Stimulated activated CD4-positive, alpha-beta T cell treated with anti-CD3 and anti-CD28 coated beads, Interleukin-2, amount 100 ng/mL, for 48 hours (primary cell): ENCODE data around the gene PLAAT3.
"Not testable (repeated sequence)": the region's sequence is repeated elsewhere in the genome, so short reads cannot be mapped to it uniquely, and the experiment has no call there.

Source experiments
- DNase-seq, 2 donors: peaks; one replicate each; pipeline ENCODE4 v3.0.0-alpha.2; 2020

Gene PLAAT3

DNA sequence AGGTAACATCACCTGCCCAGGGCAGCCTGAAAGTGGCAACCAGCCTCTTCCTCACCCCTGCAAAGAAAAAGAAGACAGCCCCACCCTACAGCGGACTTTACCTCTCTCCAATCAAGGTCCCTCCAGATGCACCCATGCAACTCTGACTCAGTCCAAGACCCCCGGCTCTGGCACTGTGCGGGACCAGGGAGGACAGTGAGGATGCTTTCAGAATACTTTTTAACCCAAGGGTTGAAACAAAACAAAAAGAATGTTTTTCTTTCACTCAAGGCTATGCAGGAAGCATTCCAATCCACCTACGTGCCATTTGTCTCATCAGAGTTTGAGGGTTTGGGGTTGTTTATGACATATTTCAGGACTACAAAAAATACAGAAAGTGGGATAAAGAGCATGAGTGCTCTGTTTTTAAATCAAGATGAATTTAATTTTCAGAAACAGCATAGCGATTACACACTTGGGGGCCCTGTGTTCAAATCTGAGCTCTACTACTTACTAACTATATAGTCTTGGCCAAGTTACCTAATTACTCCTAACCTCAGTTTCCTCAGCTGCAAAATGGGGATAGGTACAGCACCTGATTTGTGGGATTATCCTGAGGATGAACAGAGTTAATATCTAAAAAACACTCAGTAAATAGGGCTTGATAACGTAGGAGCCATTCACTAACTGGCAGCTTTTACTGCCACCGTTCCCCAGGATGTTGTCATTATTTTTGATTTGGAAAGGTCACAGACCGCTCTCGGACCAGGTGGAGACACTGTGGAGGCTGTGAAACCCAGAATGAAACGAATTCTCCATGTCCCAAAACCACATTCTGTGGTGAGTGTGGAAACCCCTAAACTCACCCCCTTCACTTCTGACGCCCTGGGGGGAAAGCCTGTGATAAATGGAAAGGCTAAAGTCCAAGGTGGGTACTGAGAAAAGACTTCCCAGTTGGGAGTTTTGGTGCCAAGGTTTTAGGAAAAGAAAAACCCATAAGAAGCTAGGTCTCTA lies 5.6 kb downstream of the PLAAT3 start:
- no peak for DNase-seq

DNA sequence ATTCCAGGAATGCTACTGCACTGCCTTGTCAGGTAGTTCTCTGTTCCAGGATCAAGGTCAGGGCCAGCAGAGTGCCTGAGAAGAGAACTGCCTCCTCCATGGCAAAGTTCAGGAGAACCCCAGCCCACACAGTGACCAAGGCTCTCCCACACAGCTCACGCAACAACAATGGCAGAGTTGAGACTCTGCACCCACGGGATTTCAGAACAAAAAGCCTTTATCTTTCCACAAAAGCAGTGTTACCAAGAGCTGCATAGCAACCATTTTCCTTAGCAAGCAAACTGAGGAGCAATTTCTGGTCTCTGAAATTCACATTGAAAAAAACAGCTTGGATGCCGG lies 11.1 kb downstream of the PLAAT3 start:
- DNase-seq: no peak

DNA sequence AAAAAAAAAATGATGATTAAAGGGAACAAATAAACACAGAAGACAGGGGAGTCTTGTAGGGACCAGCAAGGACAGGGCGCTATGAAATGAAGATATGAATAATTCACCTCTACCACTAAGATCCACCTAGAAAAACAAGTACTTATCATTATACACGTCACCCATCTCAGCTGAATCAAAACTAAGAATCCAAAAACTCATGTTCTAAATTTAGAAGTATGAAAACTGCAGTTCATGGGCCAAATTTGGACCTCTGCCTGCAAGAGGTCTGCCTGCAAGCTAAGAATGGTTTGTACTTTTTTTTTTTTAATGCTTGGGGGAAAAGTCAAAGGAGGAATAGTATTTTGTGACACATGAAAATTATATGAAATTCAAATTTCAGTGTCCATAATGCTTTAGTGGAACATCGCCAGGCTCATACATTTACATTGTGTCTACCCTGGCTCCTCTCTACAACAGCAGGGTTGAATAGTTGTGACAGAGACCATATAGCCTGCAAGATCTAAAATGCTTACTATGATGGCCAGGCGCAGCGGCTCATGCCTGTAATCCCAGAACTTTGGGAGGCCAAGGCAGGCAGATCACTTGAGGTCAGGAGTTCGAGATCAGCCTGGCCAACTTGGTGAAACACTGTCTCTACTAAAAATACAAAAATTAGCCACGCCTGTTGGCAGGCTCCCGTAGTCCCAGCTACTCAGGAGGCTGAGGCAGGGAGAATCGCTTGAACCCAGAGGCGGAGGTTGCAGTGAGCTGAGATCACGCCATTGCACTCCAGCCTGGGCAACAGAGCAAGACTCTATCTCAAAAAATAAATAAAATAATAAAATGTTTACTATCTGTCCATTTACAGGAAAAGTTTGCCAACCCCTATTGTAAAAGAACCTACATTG lies 11.7 kb downstream of the PLAAT3 start:
- DNase-seq: not testable (repeated sequence)

DNA sequence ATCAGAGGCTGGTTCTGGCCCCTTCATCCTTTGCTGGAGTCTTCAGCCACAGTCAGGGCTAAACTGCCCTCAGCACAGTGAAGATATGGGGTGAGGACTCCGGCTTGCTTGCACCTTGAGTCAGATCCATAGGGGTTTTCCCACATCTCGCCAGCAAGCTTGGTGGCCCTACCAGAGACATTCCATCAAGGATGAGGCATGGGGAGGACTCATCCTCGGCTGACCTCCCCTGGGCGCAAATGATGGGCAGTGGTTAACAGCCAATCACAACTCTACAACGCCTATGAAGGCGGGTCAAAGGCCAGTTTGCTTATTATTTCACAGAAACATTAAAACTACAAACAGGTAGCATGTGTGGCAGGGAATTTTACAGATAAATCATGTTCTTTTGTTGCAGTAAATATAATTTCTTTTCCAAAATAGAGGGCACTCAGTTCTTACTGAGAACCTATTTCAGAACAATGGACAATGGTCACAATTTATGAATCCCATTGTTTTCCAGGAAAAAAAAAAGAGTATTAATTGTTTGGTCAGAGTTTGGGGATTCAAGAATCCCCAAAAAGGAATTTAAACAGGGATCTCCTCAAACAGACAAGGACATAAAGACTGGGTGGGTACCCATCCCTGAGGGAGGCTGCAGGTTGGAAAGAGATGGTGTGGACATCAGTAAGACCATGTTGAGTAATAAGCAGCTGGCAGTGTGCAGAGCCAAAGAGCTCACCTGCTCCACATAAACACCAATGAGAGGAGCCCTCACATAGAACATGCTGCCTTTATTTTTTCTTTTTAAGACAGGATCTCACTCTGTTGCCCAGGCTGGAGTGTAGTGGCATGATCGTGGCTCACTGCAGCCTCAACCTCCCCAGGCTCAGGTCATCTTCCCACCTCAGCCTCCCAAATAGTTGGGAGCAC lies 14.8 kb downstream of the PLAAT3 start:
- no peak for DNase-seq

GRCh38 chr11:63598556-63598955 lies 15.7 kb downstream of the PLAAT3 start:
- no peak for DNase-seq

DNA sequence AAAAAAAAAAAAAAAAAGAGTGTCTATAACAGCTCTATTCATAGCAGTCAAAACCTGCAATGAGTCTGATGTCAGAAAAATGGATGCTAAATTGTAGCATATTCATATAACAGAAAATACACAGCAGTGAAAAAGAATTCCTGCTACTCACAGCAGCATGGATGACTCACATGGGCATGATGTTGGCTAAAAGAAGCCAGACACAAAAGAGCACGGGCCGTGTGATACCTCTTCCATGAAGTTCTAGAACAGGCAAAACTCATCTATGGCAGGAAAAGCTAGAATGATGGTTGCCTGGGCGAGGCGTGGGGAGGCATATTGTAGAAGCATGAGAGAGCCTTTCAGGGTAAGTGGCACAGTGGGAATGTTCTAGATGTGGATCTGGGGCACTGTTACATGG lies 18.9 kb downstream of the PLAAT3 start:
- DNase-seq: no peak

DNA sequence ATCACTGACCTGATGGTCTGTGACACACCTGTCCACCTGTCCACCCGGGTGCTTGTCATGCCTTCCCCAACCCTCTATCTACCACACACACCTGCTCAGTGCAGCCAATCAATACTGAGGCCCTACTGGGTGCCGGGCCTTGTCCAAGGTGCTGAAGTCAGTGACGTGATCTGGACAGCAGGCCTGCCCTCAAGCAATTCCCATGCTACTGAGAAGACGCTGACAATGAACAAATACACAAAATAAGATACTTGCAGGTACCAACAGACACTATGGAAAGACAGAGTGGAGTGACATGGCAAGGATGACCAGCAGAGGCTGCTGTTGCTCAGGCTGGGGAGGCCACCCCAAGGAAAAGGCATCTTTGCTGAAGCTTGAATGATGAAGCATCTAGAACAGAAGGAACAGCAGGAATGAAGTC lies 21.2 kb downstream of the PLAAT3 start:
- no peak for DNase-seq

DNA sequence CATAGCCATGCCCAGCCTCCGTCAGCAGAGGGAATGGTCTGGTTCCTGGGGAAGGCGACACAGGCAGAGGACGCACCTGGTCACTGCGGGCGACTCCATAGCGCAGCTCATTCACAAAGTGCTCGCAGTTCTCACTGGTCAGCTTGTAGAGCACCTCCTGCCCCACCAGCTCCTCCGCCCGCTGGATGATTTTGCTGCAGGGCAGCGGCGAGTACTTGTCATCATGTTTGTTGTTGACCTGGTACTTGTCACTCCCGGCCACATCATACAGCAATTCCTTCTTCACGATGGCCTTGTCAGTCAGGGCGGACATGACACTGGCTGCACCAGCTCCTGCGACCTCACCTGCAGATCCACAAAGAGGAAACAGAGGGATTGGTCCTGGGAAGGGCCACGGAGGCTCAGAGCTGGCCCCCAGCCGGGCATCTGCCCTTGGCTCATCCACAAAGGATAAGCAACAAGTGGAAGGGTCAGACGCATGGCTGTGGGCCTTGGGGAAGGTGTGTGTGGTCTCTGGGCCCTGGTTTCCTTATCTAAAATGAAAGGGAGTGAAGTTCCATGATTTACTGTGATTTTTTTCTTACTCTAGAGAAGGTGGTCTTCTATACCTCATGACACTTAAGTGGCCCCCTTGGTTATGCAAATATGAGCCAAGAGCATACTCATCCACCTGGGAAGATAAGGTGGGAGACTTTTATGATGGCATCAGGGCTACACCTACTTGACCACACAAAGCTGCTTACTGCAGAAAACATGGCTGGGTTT lies 24.0 kb downstream of the PLAAT3 start:
- DNase-seq: no peak

GRCh38 chr11:63589000-63589399 lies 25.2 kb downstream of the PLAAT3 start:
- DNase-seq: no peak

- no peak for DNase-seq
Observed at GRCh38 chr11:63586451-63587166, 27.6 kb downstream of the PLAAT3 start.

- DNase-seq: no peak
Observed at GRCh38 chr11:63583357-63583677, 30.9 kb downstream of the PLAAT3 start.

DNA sequence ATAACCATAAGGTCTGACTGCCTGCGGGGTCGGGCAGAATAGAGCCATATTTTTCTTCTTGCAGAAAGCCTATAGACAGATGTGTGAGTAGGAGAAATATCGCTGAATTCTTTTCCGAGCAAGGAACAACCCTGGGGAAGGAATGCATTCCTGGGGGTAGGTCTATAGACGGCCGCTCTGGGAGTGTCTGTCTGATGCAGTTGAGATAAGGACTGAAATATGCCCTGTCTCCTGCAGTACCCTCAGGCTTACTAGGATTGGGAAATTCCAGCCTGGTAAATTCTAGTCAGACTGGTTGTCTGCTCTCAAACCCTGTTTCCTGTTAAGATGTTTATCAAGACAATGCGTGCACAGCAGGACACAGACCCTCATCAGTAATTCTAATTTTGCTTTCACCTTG lies 33.0 kb downstream of the PLAAT3 start:
- DNase-seq: not testable (repeated sequence)

GRCh38 chr11:63578882-63579281 lies 35.4 kb downstream of the PLAAT3 start:
- DNase-seq: not testable (repeated sequence)

DNA sequence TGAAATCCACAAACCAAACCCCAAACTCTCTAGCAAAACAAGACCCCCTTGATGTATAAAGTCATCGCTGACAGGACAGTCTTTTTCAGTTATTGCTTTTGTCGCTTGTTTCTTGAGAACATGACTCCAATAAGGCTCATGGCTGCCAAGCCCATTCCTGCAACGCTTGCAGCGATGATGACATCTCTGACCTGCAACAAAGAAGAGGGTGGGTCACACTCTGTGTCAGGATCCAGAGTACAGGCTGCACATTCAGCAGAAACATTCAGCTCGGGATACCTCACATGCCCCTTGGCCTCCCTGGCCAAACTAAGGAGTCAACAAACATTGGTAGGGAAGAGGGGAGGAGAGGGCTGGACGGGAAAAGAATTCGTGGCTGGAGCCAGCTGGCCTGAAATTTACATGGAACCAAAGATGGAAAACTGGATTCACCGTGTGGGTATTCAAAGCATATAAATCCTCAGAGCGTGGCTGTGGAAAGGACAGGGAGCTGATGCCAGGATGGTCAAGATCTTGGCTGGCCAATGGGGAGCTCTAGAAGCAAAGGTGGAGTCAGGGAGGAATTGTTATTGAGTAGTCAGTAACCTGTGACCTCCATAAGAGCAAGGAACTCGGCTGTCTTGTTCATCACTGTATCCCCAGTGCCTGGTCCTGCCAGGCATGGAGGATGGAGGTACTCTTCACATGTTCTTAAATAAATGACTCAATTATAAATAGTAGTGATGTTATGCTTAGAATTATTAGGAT lies 39.2 kb downstream of the PLAAT3 start:
- no peak for DNase-seq

DNA sequence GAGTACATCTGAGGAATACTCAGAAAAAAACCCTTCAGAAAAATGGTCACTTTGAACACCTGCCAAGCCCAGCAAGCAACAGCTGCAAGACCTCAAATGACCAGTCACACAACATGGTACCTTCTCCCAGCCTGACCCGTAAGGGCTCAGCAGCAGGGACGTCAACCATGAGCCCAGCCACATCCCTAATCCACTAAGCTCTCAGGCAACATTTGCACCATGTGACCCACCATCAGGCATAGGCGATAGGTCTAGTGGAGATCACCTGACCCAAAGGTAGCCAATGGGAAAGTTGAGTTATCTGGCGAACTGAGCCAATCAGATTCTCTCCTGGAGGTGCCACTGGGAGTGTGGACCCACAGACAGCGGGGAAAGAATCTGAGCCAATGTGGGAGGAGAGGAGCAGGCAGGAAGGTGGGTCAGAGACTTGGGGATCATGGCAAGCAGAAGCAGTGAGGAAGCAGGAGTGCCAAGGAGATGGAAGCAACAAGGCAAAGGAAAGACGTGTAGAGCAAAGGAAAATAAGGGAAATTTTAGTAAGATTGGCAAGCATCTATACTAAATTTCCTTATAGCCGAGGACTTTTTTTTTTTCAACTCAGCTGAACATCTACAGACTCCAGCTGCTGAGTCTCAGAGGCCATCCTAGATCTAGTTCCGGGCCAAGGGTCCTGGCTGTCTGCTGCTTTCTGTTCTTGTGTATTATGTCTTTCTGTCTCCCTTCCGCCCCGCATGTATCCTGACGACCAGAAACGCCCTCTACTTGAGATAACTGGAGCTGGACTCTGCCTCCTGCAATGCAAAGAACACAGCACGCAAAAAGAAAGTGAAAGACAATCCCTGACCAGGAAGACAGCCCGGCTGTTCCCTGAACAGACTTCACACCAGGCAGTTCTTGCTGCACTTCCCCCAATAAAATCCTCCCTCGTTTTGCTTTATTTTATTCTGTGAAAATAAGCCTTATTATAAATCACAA lies 40.1 kb downstream of the PLAAT3 start:
- no peak for DNase-seq

DNA sequence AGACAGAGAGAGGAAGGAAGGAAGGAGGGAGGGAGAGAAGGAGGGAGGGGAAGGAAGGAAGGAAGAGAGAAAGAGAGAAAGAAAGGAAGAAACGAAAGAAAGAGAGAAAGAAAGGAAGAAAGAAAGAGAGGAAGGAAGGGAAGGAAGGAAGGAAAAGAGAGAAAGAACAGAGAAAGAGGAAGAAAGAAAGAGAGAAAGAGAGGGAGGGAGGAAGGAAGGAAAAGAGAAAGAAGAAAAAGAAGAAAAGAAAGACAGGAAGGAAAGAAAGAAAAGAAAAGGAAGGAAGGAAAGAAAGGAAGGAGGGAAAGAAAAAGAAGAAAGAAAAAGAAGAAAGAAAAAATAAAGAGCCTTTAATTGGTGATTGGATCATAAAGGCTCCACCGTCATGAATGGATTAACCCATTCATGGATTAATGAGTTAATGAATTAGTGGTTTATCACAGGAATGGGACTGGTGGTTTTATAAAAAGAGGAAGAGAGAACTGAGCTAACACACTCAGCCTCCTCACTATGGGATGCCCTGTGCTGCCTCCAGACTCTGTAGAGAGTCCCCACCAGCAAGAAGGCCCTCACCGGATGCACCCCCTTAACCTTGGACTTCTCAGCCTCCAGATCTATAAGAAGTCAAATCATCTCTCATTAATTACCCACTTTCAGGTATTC lies 42.1 kb downstream of the PLAAT3 start:
- no peak for DNase-seq

- DNase-seq: no peak
Observed at GRCh38 chr11:63569570-63569969, 44.7 kb downstream of the PLAAT3 start.

- DNase-seq: peak in 1 of 2 donors; percentile 28
Observed at GRCh38 chr11:63567044-63567840, 47.0 kb downstream of the PLAAT3 start.
